Lung (tissue), 12 donors: ENCODE results near the gene RNF157. TPM values are rescaled to one million over a fixed set of nuclear protein-coding genes. Genes with fewer than 3 reads are reported as not detected.
"Not testable (repeated sequence)": the region's sequence is repeated elsewhere in the genome, so short reads cannot be mapped to it uniquely, and the experiment has no call there.

Experiments used
- ATAC-seq: fragments of 200-7000 bp; cut with Tn5 transposase; one replicate; pipeline ENCODE4 v1.9.1; 2020; ENCODE audit warnings: moderate number of reproducible peaks; ENCODE audit not compliant: insufficient read depth, low FRiP score
- DNase-seq, 3 donors: peaks; one replicate each; pipeline ENCODE4 v3.0.0-alpha.2; 2013 to 2017
- H3K27ac ChIP-seq, 2 donors: one replicate each; pipeline ENCODE4 v1.5.1; 2013; ENCODE audit warnings: mild to moderate bottlenecking in 2 of 2, moderate library complexity in 2 of 2, control low read depth in 1 of 2, inconsistent platforms in 1 of 2, low read depth in 1 of 2, low read length in 1 of 2
- H3K27me3 ChIP-seq, 3 donors: one replicate each; pipeline ENCODE4 v1.5.1; 2013; ENCODE audit warnings: low read length in 2 of 3; ENCODE audit not compliant: control insufficient read depth in 3 of 3, insufficient read depth in 3 of 3
- H3K36me3 ChIP-seq, 4 donors: one replicate each; pipeline ENCODE4 v1.5.1; 2013; ENCODE audit warnings: low read length in 4 of 4, mild to moderate bottlenecking in 1 of 4, moderate library complexity in 1 of 4; ENCODE audit not compliant: control insufficient read depth in 4 of 4, insufficient read depth in 4 of 4
- H3K4me1 ChIP-seq, 5 donors: one replicate each; pipeline ENCODE4 v1.5.1; 2013; ENCODE audit warnings: low read length in 5 of 5, mild to moderate bottlenecking in 2 of 5, moderate library complexity in 1 of 5; ENCODE audit not compliant: control insufficient read depth in 5 of 5, insufficient read depth in 5 of 5
- H3K4me3 ChIP-seq: one replicate; pipeline ENCODE4 v1.5.1; 2013; ENCODE audit warnings: mild to moderate bottlenecking, control low read depth, moderate library complexity
- H3K9ac ChIP-seq, 2 donors: one replicate each; pipeline ENCODE4 v1.5.1; 2013; ENCODE audit warnings: low read length in 2 of 2, control low read depth in 1 of 2; ENCODE audit not compliant: insufficient read depth in 1 of 2
- H3K9me3 ChIP-seq, 4 donors: one replicate each; pipeline ENCODE4 v1.5.1; 2013; ENCODE audit warnings: low read length in 3 of 4, mild to moderate bottlenecking in 1 of 4, moderate library complexity in 1 of 4; ENCODE audit not compliant: control insufficient read depth in 4 of 4, insufficient read depth in 3 of 4
- CTCF ChIP-seq: IDR thresholded peaks from 2 replicates; pipeline ENCODE4 v1.5.1; 2012; ENCODE audit warnings: mild to moderate bottlenecking; ENCODE audit errors: control extremely low read depth, extremely low read depth
- WGBS, 2 donors: extraction: QIAGEN DNeasy Blood & Tissue Kit; methylation state at CpG; one replicate each; pipeline ENCODE4 v1.1.7; 2013; 5-methylcytosine and 5-hydroxymethylcytosine counted together
- polyA plus RNA-seq, 2 donors: library from polyadenylated mRNA; stranded (reverse); fragments of 200-250 nt; gene quantifications; one replicate each; pipeline ENCODE4 v1.2.1, GENCODE V29; 2013
- total RNA-seq, 2 donors: library from RNA; depleted of rRNA in 1 of 2; stranded (reverse); fragments of >200 nt in 1 of 2; gene quantifications; one replicate each; pipeline ENCODE4 v1.2.1, GENCODE V29; 2014 to 2021
- donor health status: control.
- donor health status: control.
- donor health status: Bipolar disorder and iron deficiency.
- donor health status: healthy.
- donor health status: DM: yes; HTN: yes; CAD: no.

Gene RNF157
- total and polyA plus RNA-seq, 4 donors = 0.88 to 2.5 (median 1.8) TPM

GRCh38 chr17:76207275-76208059, 32.8 kb downstream of the RNF157 start:
- WGBS, 2 donors = 79 to 81% methylated on average over 7 of the region's 7 CpGs
- DNase-seq = peak in 2 of 3 donors; percentile 33 to 52

GRCh38 chr17:76205542-76206144, 34.6 kb downstream of the RNF157 start:
- H3K27me3 ChIP-seq, H3K9ac ChIP-seq, ATAC-seq, DNase-seq, H3K4me3 ChIP-seq, H3K27ac ChIP-seq, H3K36me3 ChIP-seq, H3K9me3 ChIP-seq: not testable (repeated sequence)
- WGBS, 2 donors = 96% methylated on average over 9 of the region's 9 CpGs
- peaks cover 0 to 13% (median 3%) of the 10 kb centered on the region in 5 donors for H3K4me1 ChIP-seq

More at GRCh38 chr17:76207275-76208059, 32.8 kb downstream of the RNF157 start:
- no peak overlapping the region for H3K27ac ChIP-seq
- H3K4me3 ChIP-seq = no peak overlapping the region
- H3K27me3 ChIP-seq = no peaks in the 10 kb centered on the region
- H3K36me3 ChIP-seq = no peaks in the 10 kb centered on the region
- TF ChIP-seq CTCF = no peak
- H3K9me3 ChIP-seq = no peaks in the 10 kb centered on the region
- peaks cover 0 to 8% (median 0%) of the 10 kb centered on the region in 5 donors for H3K4me1 ChIP-seq
- ATAC-seq = no peak
- no peak overlapping the region for H3K9ac ChIP-seq

- Histone ChIP-seq H3K9ac (no peak overlapping the region), H3K9me3 (no peaks in the 10 kb centered on the region), H3K27me3 (peaks cover 0 to 2% (median 0%) of the 10 kb centered on the region in 3 donors), H3K4me3 (no peak overlapping the region), H3K4me1 (peaks cover 0 to 13% (median 3%) of the 10 kb centered on the region in 5 donors), H3K27ac (no peak overlapping the region), H3K36me3 (no peaks in the 10 kb centered on the region)
- WGBS, 2 donors = 79 to 87% methylated on average over 3 of the region's 3 CpGs
- no peak for TF ChIP-seq CTCF
- ATAC-seq (no peak), DNase-seq (no peak)
Measured at GRCh38 chr17:76204277-76204676, 36.0 kb downstream of the RNF157 start.

GRCh38 chr17:76200354-76200753, 39.9 kb downstream of the RNF157 start:
- H3K9ac ChIP-seq = no peak overlapping the region
- H3K27ac ChIP-seq = no peak overlapping the region
- H3K4me1 ChIP-seq = peaks cover 0 to 12% (median 3%) of the 10 kb centered on the region in 5 donors
- ATAC-seq = no peak
- no peak for TF ChIP-seq CTCF
- WGBS, 2 donors = 84 to 93% methylated on average over 4 of the region's 4 CpGs
- H3K27me3 ChIP-seq = peaks cover 0 to 2% (median 0%) of the 10 kb centered on the region in 3 donors
- H3K9me3 ChIP-seq = no peaks in the 10 kb centered on the region
- no peak for DNase-seq
- no peak overlapping the region for H3K4me3 ChIP-seq
- no peaks in the 10 kb centered on the region for H3K36me3 ChIP-seq
